HepG2 (cell line): ENCODE data around the gene EHD1. TPM values are rescaled to one million over a fixed set of nuclear protein-coding genes. Genes with fewer than 3 reads are reported as not detected.

Experiments
- ATAC-seq: fragments of 200-7000 bp; cut with Tn5 transposase; 3 replicates; pipeline ENCODE4 v1.9.1; 2020; ENCODE audit warnings: mild to moderate bottlenecking, moderate library complexity
- BruUV-seq: library from RNA; stranded (reverse); fragments of 400-500 nt; replicated peaks from 2 replicates; lab custom pipeline; 2021; lab: Mats Ljungman, UMichigan
- CTCF ChIA-PET: fragments of 300-600 bp; formaldehyde crosslinking; extraction: SDS; loops from one replicate; lab custom pipeline; 2021; ENCODE audit warnings: low total read pairs, inconsistent platforms, low intra/inter-chr PET ratio; lab: Yijun Ruan, JAX
- POLR2A ChIA-PET: fragments of 350-600 bp; sonication (Branson Sonifier 250); formaldehyde crosslinking; loops from one replicate; lab custom pipeline; 2020; ENCODE audit warnings: antibody characterized with exemption, inconsistent platforms; lab: Yijun Ruan, JAX
- DNase-seq: peaks from one replicate; pipeline ENCODE4 v3.0.0-alpha.2; 2015; ENCODE audit warnings: low spot score
- FAIRE-seq: peaks from 3 replicates; lab custom pipeline; 2011; peaks lifted over from hg19 to GRCh38; lab: Jason Lieb, UNC
- H2AFZ ChIP-seq: one replicate; pipeline ENCODE4 v1.6.1; 2011; ENCODE audit warnings: low read length, inconsistent platforms
- H3K27ac ChIP-seq: fragments of 300-600 bp; 3 replicates; pipeline ENCODE4 v1.8.0; 2011; ENCODE audit warnings: mixed run types, mild to moderate bottlenecking, mixed read lengths, low read length, inconsistent platforms; ENCODE audit not compliant: insufficient read depth; ENCODE audit errors: extremely low read length
- H3K27me3 ChIP-seq, 2 experiments: fragments of 200-600 bp in 1 of 2; 2 replicates in 1 of 2; 3 replicates in 1 of 2; pipeline versions ENCODE4 v1.6.0 to v1.8.0; 2011; ENCODE audit warnings: low read length in 2 of 2, mild to moderate bottlenecking in 2 of 2, moderate library complexity in 2 of 2, inconsistent platforms in 1 of 2; ENCODE audit not compliant: insufficient read depth in 2 of 2, control insufficient read depth in 1 of 2
- H3K36me3 ChIP-seq, 2 experiments: fragments of 200-600 bp in 1 of 2; replicated peaks in 1 of 2; 2 replicates in 1 of 2; 3 replicates in 1 of 2; pipeline versions ENCODE4 v1.5.1 to v1.8.0; 2011; ENCODE audit warnings: low read length in 2 of 2, inconsistent platforms in 1 of 2; ENCODE audit not compliant: insufficient read depth in 2 of 2, control insufficient read depth in 1 of 2
- H3K4me1 ChIP-seq: 2 replicates; pipeline ENCODE4 v1.5.1; 2012; ENCODE audit warnings: low read length, inconsistent platforms; ENCODE audit not compliant: insufficient read depth
- H3K4me2 ChIP-seq: 2 replicates; pipeline ENCODE4 v1.6.0; 2011; ENCODE audit warnings: low read depth, low read length, inconsistent platforms
- H3K4me3 ChIP-seq, 3 experiments: fragments of 200-600 bp in 1 of 3; sonication (generic), shearing (Covaris generic) in 1 of 3; replicated peaks in 1 of 3; 2 replicates each; pipeline ENCODE4 v1.5.1; 2011 to 2016; ENCODE audit warnings: low read length in 3 of 3, inconsistent platforms in 2 of 3, low read depth in 2 of 3, mild to moderate bottlenecking in 2 of 3, control low read depth in 1 of 3, mixed read lengths in 1 of 3; ENCODE audit not compliant: insufficient read depth in 1 of 3
- H3K79me2 ChIP-seq: one replicate; pipeline ENCODE4 v1.6.1; 2011; ENCODE audit warnings: low read length, inconsistent platforms; ENCODE audit not compliant: insufficient read depth
- H3K9ac ChIP-seq: 2 replicates; pipeline ENCODE4 v1.6.0; 2011; ENCODE audit warnings: mild to moderate bottlenecking, low read depth, low read length, inconsistent platforms; ENCODE audit not compliant: insufficient read depth
- H3K9me3 ChIP-seq: 2 replicates; pipeline ENCODE4 v1.5.1; 2012; ENCODE audit warnings: mild to moderate bottlenecking, low read length
- H4K20me1 ChIP-seq: 2 replicates; pipeline ENCODE4 v1.6.0; 2011; ENCODE audit warnings: inconsistent platforms, mild to moderate bottlenecking, low read length, moderate library complexity; ENCODE audit not compliant: insufficient read depth
- CTCF ChIP-seq: sonication (generic); formaldehyde crosslinking; IDR thresholded peaks from 2 replicates; pipeline ENCODE4 v1.5.0; 2020; ENCODE audit warnings: mild to moderate bottlenecking, missing genetic modification reagents, moderate library complexity
- E2F2 ChIP-seq: sonication (generic); formaldehyde crosslinking; IDR thresholded peaks from 2 replicates; pipeline ENCODE4 v1.4.0; 2020; ENCODE audit warnings: missing genetic modification reagents, borderline replicate concordance
- FLYWCH1 ChIP-seq: sonication (generic); formaldehyde crosslinking; IDR thresholded peaks from 2 replicates; pipeline ENCODE4 v1.8.1; 2023; ENCODE audit warnings: mild to moderate bottlenecking, missing genetic modification reagents
- GABPA ChIP-seq, 2 experiments: IDR thresholded peaks; 2 replicates each; pipeline ENCODE4 v1.6.1; 2011 to 2016; ENCODE audit warnings: low read depth in 2 of 2, low read length in 1 of 2, missing biosample characterization in 1 of 2, missing genetic modification characterization in 1 of 2
- GATAD2A ChIP-seq: IDR thresholded peaks from 2 replicates; pipeline ENCODE4 v1.6.1; 2016
- GMEB1 ChIP-seq: sonication (generic); formaldehyde crosslinking; IDR thresholded peaks from 2 replicates; pipeline ENCODE4 v1.5.1; 2020; ENCODE audit warnings: missing genetic modification reagents, mild to moderate bottlenecking, borderline replicate concordance
- GPN1 ChIP-seq: sonication (generic); formaldehyde crosslinking; IDR thresholded peaks from 2 replicates; pipeline ENCODE4 v1.5.1; 2020; ENCODE audit warnings: missing genetic modification reagents, borderline replicate concordance
- IKZF5 ChIP-seq: IDR thresholded peaks from 2 replicates; pipeline ENCODE4 v1.6.1; 2018; ENCODE audit warnings: missing genetic modification reagents, mild to moderate bottlenecking, missing compliant biosample characterization
- MED1 ChIP-seq: sonication (generic); formaldehyde crosslinking; IDR thresholded peaks from 2 replicates; pipeline ENCODE4 v1.4.0; 2020; ENCODE audit warnings: missing genetic modification reagents
- POLR2AphosphoS5 ChIP-seq: IDR thresholded peaks from 2 replicates; pipeline ENCODE4 v1.6.1; 2012; ENCODE audit warnings: low read depth, low read length
- SALL1 ChIP-seq: sonication (generic); formaldehyde crosslinking; IDR thresholded peaks from 2 replicates; pipeline ENCODE4 v1.8.0; 2022; ENCODE audit warnings: mild to moderate bottlenecking, missing genetic modification reagents
- TAF1 ChIP-seq: sonication (generic); formaldehyde crosslinking; IDR thresholded peaks from 2 replicates; pipeline ENCODE4 v1.4.0; 2020; ENCODE audit warnings: missing genetic modification reagents
- ZNF276 ChIP-seq: sonication (generic); formaldehyde crosslinking; IDR thresholded peaks from 2 replicates; pipeline ENCODE4 v1.4.0; 2020; ENCODE audit warnings: mild to moderate bottlenecking, low read depth, missing genetic modification reagents
- ZNF33B ChIP-seq: sonication (generic); formaldehyde crosslinking; IDR thresholded peaks from 2 replicates; pipeline ENCODE4 v1.5.1; 2020; ENCODE audit warnings: mild to moderate bottlenecking, missing genetic modification reagents
- ZNF780A ChIP-seq: sonication (generic); formaldehyde crosslinking; IDR thresholded peaks from 2 replicates; pipeline ENCODE4 v1.8.0; 2022; ENCODE audit warnings: mild to moderate bottlenecking, missing genetic modification reagents, moderate library complexity
- WGBS: methylation state at CpG from one replicate; pipeline ENCODE4 v1.1.6; 2017; ENCODE audit warnings: low lambda C conversion rate; 5-methylcytosine and 5-hydroxymethylcytosine counted together
- in situ Hi-C: cut with HindIII; loops from 2 replicates; pipeline ENCODE4 v1.10.0; 2017; ENCODE audit warnings: low pct_unique_long_range_greater_than_20kb; ENCODE audit not compliant: extremely low pct_ligation_motif_present
- intact Hi-C: fragments of 100-400 bp; cut with micrococcal nuclease; formaldehyde crosslinking; loops from one replicate; pipeline ENCODE4 v1.10.0; 2022; ENCODE audit not compliant: unreplicated experiment
- polyA plus RNA-seq, 8 experiments: library from polyadenylated mRNA; depleted of rRNA in 3 of 8; stranded (reverse) in 7 of 8; unstranded in 1 of 8; fragments of >200 nt; fragmentation: Illumina TruSeq in 4 of 8; extraction: Trizol in 4 of 8; gene quantifications; 2 replicates each; pipeline versions ENCODE4 v1.2.1 to v1.2.3, GENCODE V29; 2011 to 2016; ENCODE audit warnings: low read depth in 4 of 8, missing spikeins in 1 of 8, mixed read lengths in 1 of 8; ENCODE audit not compliant: insufficient read depth in 1 of 8
- total RNA-seq, 5 experiments: library from RNA; depleted of rRNA; stranded (reverse); fragments of >200 nt; fragmentation: Illumina TruSeq; extraction: Trizol; gene quantifications; 2 replicates each; pipeline ENCODE4 v1.2.3, GENCODE V29; 2016; ENCODE audit warnings: low read depth in 1 of 5

EHD1 gene
- total and polyA plus RNA-seq, 2 of the 13 experiments (the other 11 are each of a cell fraction or from before 2014, with no cell fraction given): 23.6 to 26.6 TPM

DNA sequence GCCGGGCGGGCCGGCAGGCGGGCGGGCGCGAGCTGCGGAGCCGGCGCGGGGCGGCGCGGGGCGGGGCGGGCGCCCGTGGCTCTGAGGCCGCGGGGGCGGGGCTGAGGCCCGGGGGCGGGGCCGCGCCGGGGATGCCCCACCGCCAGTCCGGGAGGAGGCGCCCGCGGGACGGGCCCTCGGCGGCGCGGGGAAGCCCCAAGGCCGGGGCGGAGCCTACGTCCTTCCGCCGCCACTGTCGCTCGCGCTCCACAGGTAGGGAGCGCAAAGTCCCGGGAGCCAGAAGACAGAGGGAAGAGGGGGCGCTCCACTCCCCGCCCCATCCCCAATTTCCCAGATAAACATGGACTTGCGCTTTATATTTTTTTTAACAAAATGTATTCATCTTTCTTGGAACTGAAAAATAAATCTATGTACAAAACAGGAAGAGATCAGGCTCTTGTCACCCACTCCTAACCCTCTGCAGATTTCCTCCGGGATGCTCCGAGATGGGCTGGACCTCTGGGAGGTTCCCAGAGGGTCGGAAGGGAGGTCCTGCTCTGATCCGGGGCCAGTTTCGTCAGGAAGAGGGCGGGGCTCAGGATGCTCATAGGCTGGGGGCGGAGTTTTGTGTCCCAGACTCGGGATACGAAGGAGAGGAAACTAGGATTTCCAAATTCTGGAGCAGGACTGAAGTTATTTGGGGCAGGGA lies 75.1 kb downstream of the EHD1 start, which contains the start of gene MAP4K2:
TSS of gene MAP4K2 (minus strand) at position 57 of the 688 bp plus-strand sequence. CDS start 65 bp downstream, outside the sequence.
- in situ Hi-C loops (loop anchor here (5.0 kb wide), 1 partner anchor 39 kb away; the partner anchor contains the start of gene CDC42BPG), intact Hi-C loops (loop anchor here (2.0 to 5.0 kb wide), 2 partner anchors 25 to 44 kb away; partner anchors contain the start of gene SF1)
- H3K4me2 ChIP-seq: peak within 1 kb of the TSS; percentile 75
- ChIA-PET CTCF (no interaction called here), POLR2A (interaction anchor here (1.2 to 2.3 kb wide), 2 partner anchors 25 to 40 kb away, joined by 5 to 10 read pairs; partner anchors contain the start of genes CDC42BPG and SF1)
- DNase-seq (peak; percentile 70), ATAC-seq (peak; percentile 76), FAIRE-seq (no peak)
- H2AFZ ChIP-seq: no peak within 1 kb of the TSS
- H4K20me1 ChIP-seq: no peaks in the 10 kb centered on the region
- under 1% methylated on average over 29 of the region's 58 CpGs for WGBS
- peaks cover 9 to 27% of the 10 kb centered on the region in 2 experiments; a peak in 4 of 5 replicates for H3K36me3 ChIP-seq
- BruUV-seq: no TSS peak
- H3K4me3 ChIP-seq: peak within 1 kb of the TSS; percentile 61 to 74 (median 66)
- H3K4me1 ChIP-seq: peaks cover 56% of the 10 kb centered on the region
- no peaks in the 10 kb centered on the region for H3K79me2 ChIP-seq
- H3K9me3 ChIP-seq: no peaks in the 10 kb centered on the region
- H3K27me3 ChIP-seq: no peaks in the 10 kb centered on the region
- H3K9ac ChIP-seq: peak within 1 kb of the TSS; percentile 59
- peak within 1 kb of the TSS; percentile 63 for H3K27ac ChIP-seq
- TF ChIP-seq CTCF (CRISPR knock-in tag): peak; percentile 65
- TF ChIP-seq MED1 (CRISPR knock-in tag): 0 out of 2 replicates have a peak, but pooled peaks have one; percentile 18
- peak; percentile 29; the same call in 1 of the 2 replicates for TF ChIP-seq GABPA (IDR thresholded peaks at IDR 0.05; ENCODE audit: low read depth, low read length)
- peak; percentile 30; the same call in 1 of the 2 replicates for TF ChIP-seq GABPA (CRISPR knock-in tag; IDR thresholded peaks at IDR 0.05; ENCODE audit: low read depth)
- 0 out of 2 replicates have a peak, but pooled peaks have one; percentile 22 for TF ChIP-seq GMEB1 (CRISPR knock-in tag)
- no peak for TF ChIP-seq FLYWCH1 (CRISPR knock-in tag)
- TF ChIP-seq GPN1: no peak
- peak; percentile 11; the same call in 1 of the 2 replicates for TF ChIP-seq GATAD2A (CRISPR knock-in tag)
- TF ChIP-seq POLR2AphosphoS5: peak; percentile 40; the same call in 1 of the 2 replicates
- peak; percentile 15; the same call in 1 of the 2 replicates for TF ChIP-seq SALL1 (CRISPR knock-in tag)
- TF ChIP-seq TAF1 (CRISPR knock-in tag): peak; percentile 23; the same call in 1 of the 2 replicates
- no peak for TF ChIP-seq ZNF780A (CRISPR knock-in tag)
- no peak for TF ChIP-seq ZNF33B (CRISPR knock-in tag)
- no peak for TF ChIP-seq ZNF276 (CRISPR knock-in tag)
- no peak for TF ChIP-seq E2F2
- TF ChIP-seq IKZF5 (CRISPR knock-in tag): no peak
